GM23338 (cell line): ENCODE measurements around the gene SLC35G1. TPM values are rescaled to one million over a fixed set of nuclear protein-coding genes. Genes with fewer than 3 reads are reported as not detected.

Experiments used
- ATAC-seq: fragments of 200-7000 bp; cut with Tn5 transposase; 3 replicates; pipeline ENCODE4 v1.9.1; 2020
- DNase-seq: peaks from one replicate; pipeline ENCODE4 v3.0.0-alpha.2; 2015; ENCODE audit warnings: low spot score
- H2AFZ ChIP-seq: fragments of 200-600 bp; sonication (generic); 2 replicates; pipeline ENCODE4 v1.8.0; 2016; ENCODE audit warnings: antibody characterized with exemption, mild to moderate bottlenecking, moderate library complexity
- H3F3A ChIP-seq: fragments of 200-600 bp; sonication (generic); replicated peaks from 2 replicates; pipeline ENCODE4 v1.8.0; 2017; ENCODE audit warnings: antibody characterized with exemption, mixed run types, low read depth
- H3K27ac ChIP-seq: fragments of 200-600 bp; sonication (generic); 2 replicates; pipeline ENCODE4 v1.6.1; 2016; ENCODE audit warnings: low read depth
- H3K27me3 ChIP-seq: fragments of 200-600 bp; sonication (generic); 2 replicates; pipeline ENCODE4 v1.8.0; 2016; ENCODE audit warnings: mild to moderate bottlenecking, mixed run types, moderate library complexity; ENCODE audit not compliant: insufficient read depth
- H3K36me3 ChIP-seq: fragments of 200-600 bp; sonication (generic); 2 replicates; pipeline ENCODE4 v1.8.0; 2016; ENCODE audit warnings: mild to moderate bottlenecking; ENCODE audit not compliant: insufficient read depth
- H3K4me1 ChIP-seq: fragments of 200-600 bp; sonication (generic); 2 replicates; pipeline ENCODE4 v1.8.0; 2016; ENCODE audit warnings: mild to moderate bottlenecking, moderate library complexity; ENCODE audit not compliant: insufficient read depth
- H3K4me2 ChIP-seq: fragments of 200-600 bp; sonication (generic); 2 replicates; pipeline ENCODE4 v1.7.1; 2017; ENCODE audit warnings: mixed run types
- H3K4me3 ChIP-seq: fragments of 200-600 bp; sonication (generic); 2 replicates; pipeline ENCODE4 v1.6.1; 2016; ENCODE audit warnings: mixed run types
- H3K79me2 ChIP-seq: fragments of 200-600 bp; sonication (generic); replicated peaks from 2 replicates; pipeline ENCODE4 v1.8.0; 2017; ENCODE audit warnings: mild to moderate bottlenecking; ENCODE audit not compliant: insufficient read depth
- H3K9me2 ChIP-seq: fragments of 200-600 bp; sonication (generic); 2 replicates; pipeline ENCODE4 v1.8.0; 2017; ENCODE audit not compliant: insufficient read depth
- H4K20me1 ChIP-seq: fragments of 200-600 bp; sonication (generic); replicated peaks from 2 replicates; pipeline ENCODE4 v1.8.0; 2017; ENCODE audit warnings: mild to moderate bottlenecking; ENCODE audit not compliant: insufficient read depth
- H3K27ac Mint-ChIP-seq: 2 replicates; pipeline ENCODE4 v1.8.0; 2020; ENCODE audit warnings: inconsistent platforms, mild to moderate bottlenecking, moderate library complexity, mixed read lengths
- H3K27me3 Mint-ChIP-seq: 3 replicates; pipeline ENCODE4 v1.8.0; 2022; ENCODE audit warnings: low read depth, mild to moderate bottlenecking, moderate library complexity, mixed read lengths, inconsistent platforms; ENCODE audit not compliant: insufficient read depth, poor library complexity
- H3K36me3 Mint-ChIP-seq: 3 replicates; pipeline ENCODE4 v1.8.0; 2021; ENCODE audit warnings: low read depth, mild to moderate bottlenecking, inconsistent platforms, moderate library complexity, mixed read lengths
- H3K4me1 Mint-ChIP-seq: 3 replicates; pipeline ENCODE4 v1.8.0; 2020; ENCODE audit warnings: mild to moderate bottlenecking, inconsistent platforms, mixed read lengths
- H3K4me3 Mint-ChIP-seq: 3 replicates; pipeline ENCODE4 v1.8.0; 2021; ENCODE audit warnings: moderate library complexity, mild to moderate bottlenecking, inconsistent platforms, mixed read lengths
- H3K9me3 Mint-ChIP-seq: 3 replicates; pipeline ENCODE4 v1.8.0; 2020; ENCODE audit warnings: moderate library complexity, mild to moderate bottlenecking, inconsistent platforms, mixed read lengths
- CREB1 ChIP-seq: fragments of 250-450 bp; sonication (Bioruptor Pico); IDR thresholded peaks from 2 replicates; pipeline ENCODE4 v1.5.0; 2020; ENCODE audit warnings: low read depth, mild to moderate bottlenecking, moderate library complexity
- CTCF ChIP-seq, 2 experiments: fragments of 200-600 bp in 1 of 2; sonication (generic) in 1 of 2; conservative IDR thresholded peaks; 2 replicates each; pipeline versions ENCODE4 v1.5.1 to v1.6.1; 2016 to 2017; ENCODE audit warnings: antibody characterized with exemption in 2 of 2, low read depth in 2 of 2, mild to moderate bottlenecking in 2 of 2, moderate library complexity in 1 of 2
- ETS1 ChIP-seq: IDR thresholded peaks from 2 replicates; pipeline ENCODE4 v1.6.1; 2016; ENCODE audit warnings: antibody characterized with exemption
- EZH2 ChIP-seq: fragments of 200-600 bp; sonication (generic); IDR thresholded peaks from one replicate; pipeline ENCODE4 v1.8.0; 2017; ENCODE audit warnings: antibody characterized with exemption, mild to moderate bottlenecking, low read depth; ENCODE audit not compliant: unreplicated experiment
- EZH2phosphoT487 ChIP-seq: fragments of 200-600 bp; sonication (generic); IDR thresholded peaks from one replicate; pipeline ENCODE4 v1.8.1; 2018; ENCODE audit warnings: antibody characterized with exemption; ENCODE audit not compliant: unreplicated experiment
- JUNB ChIP-seq: IDR thresholded peaks from one replicate; pipeline ENCODE4 v1.6.1; 2016; ENCODE audit warnings: antibody characterized with exemption; ENCODE audit not compliant: unreplicated experiment
- STAT1 ChIP-seq: IDR thresholded peaks from one replicate; pipeline ENCODE4 v1.6.1; 2016; ENCODE audit warnings: antibody characterized with exemption; ENCODE audit not compliant: unreplicated experiment
- ZNF114 ChIP-seq: fragments of 250-450 bp; sonication (Bioruptor Pico); IDR thresholded peaks from 2 replicates; pipeline ENCODE4 v1.5.0; 2020; ENCODE audit warnings: mild to moderate bottlenecking, moderate library complexity
- ZNF331 ChIP-seq: fragments of 250-450 bp; sonication (Bioruptor Pico); IDR thresholded peaks from 2 replicates; pipeline ENCODE4 v1.5.0; 2020; ENCODE audit warnings: low read depth, mild to moderate bottlenecking, moderate library complexity
- polyA plus RNA-seq: library from polyadenylated mRNA; unstranded; fragments of >200 nt; fragmentation: Nextera tagmentation; extraction: Ambion mirVana; gene quantifications from 2 replicates; pipeline ENCODE4 v1.2.1, GENCODE V29; 2016
- total RNA-seq: library from RNA; depleted of rRNA; stranded (reverse); fragments of >200 nt; shearing (Covaris generic); gene quantifications from 2 replicates; pipeline ENCODE4 v1.2.3, GENCODE V29; 2014
- TF ChIP-seq, protein P1 (sequence below): fragments of 250-450 bp; sonication (Bioruptor Pico); IDR thresholded peaks from 2 replicates; pipeline ENCODE4 v1.5.0; 2020; ENCODE audit warnings: mild to moderate bottlenecking, moderate library complexity

The SLC35G1 gene
- total and polyA plus RNA-seq, 2 experiments from 2014 or later = 3.9 to 4.1 TPM

GRCh38 chr10:93911866-93912265, 18.1 kb downstream of the SLC35G1 start:
- Histone ChIP-seq H3F3A (no peaks in the 10 kb centered on the region), H3K27ac (no peak overlapping the region), H3K79me2 (no peaks in the 10 kb centered on the region), H3K9me2 (no peaks in the 10 kb centered on the region), H3K27me3 (no peaks in the 10 kb centered on the region), H2AFZ (no peak overlapping the region), H3K4me3 (no peak overlapping the region), H3K4me1 (no peaks in the 10 kb centered on the region), H3K4me2 (no peak overlapping the region), H3K36me3 (no peaks in the 10 kb centered on the region), H4K20me1 (no peaks in the 10 kb centered on the region; the same call in 1 of the 2 replicates)
- DNase-seq = no peak
- H3K4me1 Mint-ChIP-seq = peaks cover 9% of the 10 kb centered on the region
- H3K27me3 Mint-ChIP-seq = peaks cover 3% of the 10 kb centered on the region
- no peak for ATAC-seq
- no peak overlapping the region for H3K27ac Mint-ChIP-seq
- no peak for TF ChIP-seq CTCF (conservative IDR thresholded peaks at IDR 0.05; ENCODE audit: low read depth in 2 of 2)
- no peak for TF ChIP-seq JUNB
- H3K4me3 Mint-ChIP-seq = no peak overlapping the region
- H3K36me3 Mint-ChIP-seq = no peaks in the 10 kb centered on the region
- no peaks in the 10 kb centered on the region for H3K9me3 Mint-ChIP-seq

DNA sequence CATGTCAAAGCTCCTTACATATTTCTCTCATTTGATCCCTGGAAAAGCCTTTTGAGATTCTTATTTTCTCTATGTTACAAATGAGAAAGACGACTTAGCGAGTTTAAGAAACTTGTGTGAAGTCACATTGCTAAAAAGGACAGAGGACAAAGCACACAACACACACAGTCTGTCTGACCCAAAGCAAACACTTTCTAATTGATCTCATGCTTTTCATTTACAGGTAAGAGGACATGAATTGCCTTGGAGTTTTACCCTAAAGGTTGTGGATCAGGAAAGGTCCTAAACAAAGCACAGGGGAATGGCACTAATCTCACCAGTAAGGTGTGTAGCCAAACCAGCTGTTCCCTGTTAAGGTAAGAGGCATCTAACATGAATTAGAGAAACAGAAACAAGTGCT, 18.7 kb downstream of the SLC35G1 start:
- H3K27me3 Mint-ChIP-seq = peaks cover 3% of the 10 kb centered on the region
- no peaks in the 10 kb centered on the region for H3K9me2 ChIP-seq
- no peak overlapping the region for H3K4me3 ChIP-seq
- H3F3A ChIP-seq = no peaks in the 10 kb centered on the region
- DNase-seq (no peak), ATAC-seq (no peak)
- H3K4me2 ChIP-seq = no peak overlapping the region
- H3K9me3 Mint-ChIP-seq = no peaks in the 10 kb centered on the region
- no peaks in the 10 kb centered on the region for H3K36me3 ChIP-seq
- peaks cover 13% of the 10 kb centered on the region for H3K4me1 Mint-ChIP-seq
- H3K4me3 Mint-ChIP-seq = no peak overlapping the region
- no peaks in the 10 kb centered on the region; the same call in 1 of the 2 replicates for H4K20me1 ChIP-seq
- H3K27ac Mint-ChIP-seq = no peak overlapping the region
- H3K36me3 Mint-ChIP-seq = no peaks in the 10 kb centered on the region
- H3K79me2 ChIP-seq = no peaks in the 10 kb centered on the region
- H3K27ac ChIP-seq = no peak overlapping the region
- no peak overlapping the region for H2AFZ ChIP-seq
- H3K4me1 ChIP-seq = no peaks in the 10 kb centered on the region
- no peaks in the 10 kb centered on the region for H3K27me3 ChIP-seq
- TF ChIP-seq CREB1 (no peak), EZH2phosphoT487 (no peak), CTCF (conservative IDR thresholded peaks at IDR 0.05; ENCODE audit: low read depth in 2 of 2) (no peak), STAT1 (no peak), ZNF331 (CRISPR knock-in tag) (no peak), ETS1 (no peak), ZNF114 (CRISPR knock-in tag) (no peak), JUNB (no peak), EZH2 (no peak)
- TF ChIP-seq, protein P1, sequence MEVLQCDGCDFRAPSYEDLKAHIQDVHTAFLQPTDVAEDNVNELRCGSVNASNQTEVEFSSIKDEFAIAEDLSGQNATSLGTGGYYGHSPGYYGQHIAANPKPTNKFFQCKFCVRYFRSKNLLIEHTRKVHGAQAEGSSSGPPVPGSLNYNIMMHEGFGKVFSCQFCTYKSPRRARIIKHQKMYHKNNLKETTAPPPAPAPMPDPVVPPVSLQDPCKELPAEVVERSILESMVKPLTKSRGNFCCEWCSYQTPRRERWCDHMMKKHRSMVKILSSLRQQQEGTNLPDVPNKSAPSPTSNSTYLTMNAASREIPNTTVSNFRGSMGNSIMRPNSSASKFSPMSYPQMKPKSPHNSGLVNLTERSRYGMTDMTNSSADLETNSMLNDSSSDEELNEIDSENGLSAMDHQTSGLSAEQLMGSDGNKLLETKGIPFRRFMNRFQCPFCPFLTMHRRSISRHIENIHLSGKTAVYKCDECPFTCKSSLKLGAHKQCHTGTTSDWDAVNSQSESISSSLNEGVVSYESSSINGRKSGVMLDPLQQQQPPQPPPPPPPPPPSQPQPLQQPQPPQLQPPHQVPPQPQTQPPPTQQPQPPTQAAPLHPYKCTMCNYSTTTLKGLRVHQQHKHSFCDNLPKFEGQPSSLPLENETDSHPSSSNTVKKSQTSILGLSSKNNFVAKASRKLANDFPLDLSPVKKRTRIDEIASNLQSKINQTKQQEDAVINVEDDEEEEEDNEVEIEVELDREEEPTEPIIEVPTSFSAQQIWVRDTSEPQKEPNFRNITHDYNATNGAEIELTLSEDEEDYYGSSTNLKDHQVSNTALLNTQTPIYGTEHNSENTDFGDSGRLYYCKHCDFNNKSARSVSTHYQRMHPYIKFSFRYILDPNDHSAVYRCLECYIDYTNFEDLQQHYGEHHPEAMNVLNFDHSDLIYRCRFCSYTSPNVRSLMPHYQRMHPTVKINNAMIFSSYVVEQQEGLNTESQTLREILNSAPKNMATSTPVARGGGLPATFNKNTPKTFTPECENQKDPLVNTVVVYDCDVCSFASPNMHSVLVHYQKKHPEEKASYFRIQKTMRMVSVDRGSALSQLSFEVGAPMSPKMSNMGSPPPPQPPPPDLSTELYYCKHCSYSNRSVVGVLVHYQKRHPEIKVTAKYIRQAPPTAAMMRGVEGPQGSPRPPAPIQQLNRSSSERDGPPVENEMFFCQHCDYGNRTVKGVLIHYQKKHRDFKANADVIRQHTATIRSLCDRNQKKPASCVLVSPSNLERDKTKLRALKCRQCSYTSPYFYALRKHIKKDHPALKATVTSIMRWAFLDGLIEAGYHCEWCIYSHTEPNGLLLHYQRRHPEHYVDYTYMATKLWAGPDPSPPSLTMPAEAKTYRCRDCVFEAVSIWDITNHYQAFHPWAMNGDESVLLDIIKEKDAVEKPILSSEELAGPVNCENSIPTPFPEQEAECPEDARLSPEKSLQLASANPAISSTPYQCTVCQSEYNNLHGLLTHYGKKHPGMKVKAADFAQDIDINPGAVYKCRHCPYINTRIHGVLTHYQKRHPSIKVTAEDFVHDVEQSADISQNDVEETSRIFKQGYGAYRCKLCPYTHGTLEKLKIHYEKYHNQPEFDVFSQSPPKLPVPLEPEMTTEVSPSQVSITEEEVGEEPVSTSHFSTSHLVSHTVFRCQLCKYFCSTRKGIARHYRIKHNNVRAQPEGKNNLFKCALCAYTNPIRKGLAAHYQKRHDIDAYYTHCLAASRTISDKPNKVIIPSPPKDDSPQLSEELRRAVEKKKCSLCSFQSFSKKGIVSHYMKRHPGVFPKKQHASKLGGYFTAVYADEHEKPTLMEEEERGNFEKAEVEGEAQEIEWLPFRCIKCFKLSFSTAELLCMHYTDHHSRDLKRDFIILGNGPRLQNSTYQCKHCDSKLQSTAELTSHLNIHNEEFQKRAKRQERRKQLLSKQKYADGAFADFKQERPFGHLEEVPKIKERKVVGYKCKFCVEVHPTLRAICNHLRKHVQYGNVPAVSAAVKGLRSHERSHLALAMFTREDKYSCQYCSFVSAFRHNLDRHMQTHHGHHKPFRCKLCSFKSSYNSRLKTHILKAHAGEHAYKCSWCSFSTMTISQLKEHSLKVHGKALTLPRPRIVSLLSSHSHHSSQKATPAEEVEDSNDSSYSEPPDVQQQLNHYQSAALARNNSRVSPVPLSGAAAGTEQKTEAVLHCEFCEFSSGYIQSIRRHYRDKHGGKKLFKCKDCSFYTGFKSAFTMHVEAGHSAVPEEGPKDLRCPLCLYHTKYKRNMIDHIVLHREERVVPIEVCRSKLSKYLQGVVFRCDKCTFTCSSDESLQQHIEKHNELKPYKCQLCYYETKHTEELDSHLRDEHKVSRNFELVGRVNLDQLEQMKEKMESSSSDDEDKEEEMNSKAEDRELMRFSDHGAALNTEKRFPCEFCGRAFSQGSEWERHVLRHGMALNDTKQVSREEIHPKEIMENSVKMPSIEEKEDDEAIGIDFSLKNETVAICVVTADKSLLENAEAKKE (CRISPR knock-in tag) = no peak
